Fibroblast of villous mesenchyme (primary cell): ENCODE results near the gene AP1G2. TPM values are rescaled to one million over a fixed set of nuclear protein-coding genes. Genes with fewer than 3 reads are reported as not detected.

ENCODE experiments used
- DNase-seq: peaks from one replicate; pipeline ENCODE4 v3.0.0-alpha.2; 2010; ENCODE audit warnings: low read depth
- H3K4me3 ChIP-seq: 2 replicates; pipeline ENCODE4 v1.5.1; 2011; ENCODE audit warnings: low read depth, mild to moderate bottlenecking, low read length
- CTCF ChIP-seq: IDR thresholded peaks from 2 replicates; pipeline ENCODE4 v1.5.1; 2012; ENCODE audit warnings: low read depth, mild to moderate bottlenecking, low read length; ENCODE audit not compliant: insufficient read depth
- total RNA-seq: library from RNA; depleted of rRNA; stranded (reverse); fragments of >200 nt; gene quantifications from 2 replicates; pipeline ENCODE4 v1.2.3, GENCODE V29; 2012

AP1G2 gene
- total RNA-seq, 1 donor: 18.1 TPM

- peak overlapping the region; percentile 91 for H3K4me3 ChIP-seq
- no peak for TF ChIP-seq CTCF
- no peak for DNase-seq
Measured at GRCh38 chr14:23555533-23555881, 12.1 kb downstream of the AP1G2 start.

- no peak for TF ChIP-seq CTCF
- DNase-seq: no peak
- peak within 1 kb of the TSS; percentile 62 for H3K4me3 ChIP-seq
Measured at GRCh38 chr14:23551266-23552028, 16.1 kb downstream of the AP1G2 start, which contains the start of gene ZFHX2. Gene ZFHX2 (minus strand): TSS chr14:23551765. CDS start chr14:23535325, 16,440 bp downstream.

- no peak for TF ChIP-seq CTCF
- DNase-seq: no peak
- H3K4me3 ChIP-seq: peak overlapping the region; percentile 62
Measured at GRCh38 chr14:23550812-23551265, 16.8 kb downstream of the AP1G2 start.

DNA sequence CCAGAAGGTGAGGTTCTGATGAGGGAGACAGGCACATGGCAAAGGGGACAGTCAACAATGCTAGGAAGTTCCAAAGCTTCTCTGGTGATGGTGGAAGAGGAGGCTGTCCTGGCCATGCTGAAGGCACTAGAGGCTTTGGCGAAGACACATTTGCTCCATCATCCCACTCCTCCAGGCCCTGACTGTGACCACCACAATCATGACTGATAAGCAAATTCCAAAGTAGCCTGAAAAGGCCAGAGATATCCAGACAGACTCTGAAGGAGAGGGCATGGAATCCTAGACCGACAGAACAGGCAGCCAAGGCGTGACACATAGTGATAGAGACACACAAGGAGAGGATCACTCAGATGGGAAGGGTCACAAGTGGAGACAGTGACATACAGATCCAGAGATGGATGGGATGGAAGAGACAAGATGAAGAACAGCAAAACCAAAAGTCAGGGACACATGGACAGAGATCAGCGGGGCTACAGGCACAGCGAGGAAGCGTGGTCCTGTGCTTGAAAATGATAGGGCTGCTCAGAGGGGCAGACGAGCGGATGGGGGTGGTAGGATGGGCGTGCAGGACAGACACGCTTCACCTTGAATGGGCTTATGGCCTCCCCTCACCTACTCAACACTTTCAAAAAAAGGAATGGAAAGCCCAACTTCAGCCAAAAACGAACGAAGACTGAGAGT, 17.3 kb downstream of the AP1G2 start:
- no peak for DNase-seq
- H3K4me3 ChIP-seq: peak overlapping the region; percentile 62
- TF ChIP-seq CTCF: no peak

DNA sequence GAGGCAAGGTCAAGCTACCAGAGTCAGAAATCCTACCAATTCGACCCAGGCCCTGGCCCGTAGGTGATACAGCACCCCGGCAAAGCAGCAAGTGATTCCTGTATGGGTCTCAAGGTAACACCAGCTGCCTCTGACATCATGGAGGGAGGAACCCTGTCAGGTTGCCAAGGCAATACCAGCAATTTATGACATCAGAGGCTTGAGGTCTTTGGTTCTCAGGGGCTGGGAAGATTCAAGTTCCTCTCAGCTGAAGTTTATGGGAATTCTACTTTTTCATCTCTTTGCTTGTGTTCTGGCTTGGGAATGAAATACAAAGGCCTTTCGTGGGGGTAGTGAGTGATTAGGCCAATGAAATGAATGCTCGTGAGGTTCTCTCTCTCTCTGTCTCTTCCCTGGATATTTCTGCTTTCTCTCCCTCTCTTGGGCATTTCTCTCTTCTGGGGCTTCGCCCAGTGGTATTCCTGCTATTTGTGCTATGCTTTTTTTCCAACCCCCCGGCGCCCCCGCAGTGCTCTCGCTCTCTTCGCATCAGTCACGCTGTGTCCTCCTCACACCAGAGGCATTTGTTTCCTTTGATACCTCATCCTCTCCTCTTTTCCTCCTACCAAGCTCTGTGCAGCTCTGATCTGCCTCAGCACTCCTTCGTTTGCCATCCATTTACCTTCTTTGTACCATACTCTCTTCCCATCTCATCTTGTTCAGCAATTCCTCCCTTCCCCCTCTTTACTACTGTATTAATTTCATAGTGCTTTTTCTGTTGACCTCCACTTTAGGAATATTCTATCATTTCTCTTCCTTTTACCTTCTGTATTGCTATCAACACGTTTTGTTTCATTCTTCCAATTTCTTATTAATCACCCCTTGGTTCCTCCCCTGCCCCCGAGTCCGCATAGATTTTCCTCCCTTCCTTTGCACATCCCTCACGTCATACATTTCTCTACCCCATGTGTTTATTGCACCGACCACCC, 19.0 kb downstream of the AP1G2 start:
- no peak for TF ChIP-seq CTCF
- H3K4me3 ChIP-seq: no peak overlapping the region
- peak; percentile 31 for DNase-seq

DNA sequence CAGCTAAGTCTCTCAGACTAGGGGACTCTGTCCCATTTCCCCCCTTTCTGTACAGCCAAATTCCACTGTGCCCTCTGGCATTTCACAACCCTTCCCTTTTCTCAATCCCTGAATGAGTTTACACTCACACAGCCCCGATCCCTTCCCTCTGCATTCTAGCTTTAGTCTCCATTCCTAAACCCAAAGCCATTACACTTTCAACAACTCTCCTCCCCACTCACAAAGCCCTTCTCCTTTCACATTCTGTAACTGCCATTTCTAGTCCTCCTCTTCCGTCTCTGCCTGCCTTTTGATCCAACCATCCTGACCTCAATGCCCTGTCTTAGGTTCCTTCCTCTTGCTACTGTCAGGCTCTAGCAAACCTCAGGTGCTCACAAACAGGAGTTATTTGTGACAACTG, 19.7 kb downstream of the AP1G2 start:
- no peak overlapping the region for H3K4me3 ChIP-seq
- no peak for DNase-seq
- TF ChIP-seq CTCF: no peak
